Mesenchymal stem cell (in vitro differentiated cells and primary cell): Measurements from ENCODE around the gene JAG2.

Source experiments
- DNase-seq: peaks from one replicate; pipeline ENCODE4 v3.0.0-alpha.2; 2013
- H2AFZ ChIP-seq: one replicate; pipeline ENCODE4 v1.6.1; 2013; ENCODE audit warnings: low read depth, mild to moderate bottlenecking, control low read depth, inconsistent platforms, low read length, moderate library complexity
- H2AK5ac ChIP-seq: 2 replicates; pipeline ENCODE4 v1.6.1; 2013; ENCODE audit warnings: low read length, moderate library complexity, mild to moderate bottlenecking, inconsistent platforms; ENCODE audit not compliant: severe bottlenecking
- H2BK120ac ChIP-seq: one replicate; pipeline ENCODE4 v1.6.1; 2013; ENCODE audit warnings: low read depth, mild to moderate bottlenecking, inconsistent platforms, low read length, moderate library complexity
- H2BK12ac ChIP-seq, 2 experiments: one replicate each; pipeline ENCODE4 v1.6.1; 2013; ENCODE audit warnings: inconsistent platforms in 2 of 2, low read length in 2 of 2, mild to moderate bottlenecking in 2 of 2, moderate library complexity in 2 of 2, control low read depth in 1 of 2
- H2BK15ac ChIP-seq: one replicate; pipeline ENCODE4 v1.6.1; 2013; ENCODE audit warnings: mild to moderate bottlenecking, low read depth, inconsistent platforms; ENCODE audit not compliant: poor library complexity, severe bottlenecking
- H2BK5ac ChIP-seq: 2 replicates; pipeline ENCODE4 v1.6.1; 2013; ENCODE audit warnings: low read depth, mild to moderate bottlenecking, low read length, control low read depth, inconsistent platforms; ENCODE audit not compliant: poor library complexity, severe bottlenecking
- H3K14ac ChIP-seq, 2 experiments: one replicate each; pipeline ENCODE4 v1.6.1; 2013; ENCODE audit warnings: inconsistent platforms in 2 of 2, low read length in 2 of 2, control low read depth in 1 of 2, mild to moderate bottlenecking in 1 of 2, moderate library complexity in 1 of 2
- H3K18ac ChIP-seq, 2 experiments: one replicate each; pipeline ENCODE4 v1.6.1; 2013; ENCODE audit warnings: inconsistent platforms in 2 of 2, low read length in 2 of 2, control low read depth in 1 of 2, low read depth in 1 of 2, mild to moderate bottlenecking in 1 of 2
- H3K23ac ChIP-seq, 2 experiments: one replicate each; pipeline ENCODE4 v1.6.1; 2013; ENCODE audit warnings: inconsistent platforms in 2 of 2, low read length in 2 of 2, mild to moderate bottlenecking in 2 of 2, moderate library complexity in 2 of 2, control low read depth in 1 of 2
- H3K27ac ChIP-seq: 2 replicates; pipeline ENCODE4 v1.5.1; 2013; ENCODE audit warnings: mild to moderate bottlenecking, moderate library complexity, low read length, control low read depth, inconsistent platforms; ENCODE audit not compliant: poor library complexity, severe bottlenecking
- H3K27me3 ChIP-seq, 2 experiments: 2 replicates each; pipeline versions ENCODE4 v1.6.1 to v1.7.0; 2013; ENCODE audit warnings: low read length in 2 of 2, mild to moderate bottlenecking in 2 of 2, moderate library complexity in 2 of 2, control low read depth in 1 of 2, inconsistent platforms in 1 of 2; ENCODE audit not compliant: control insufficient read depth in 1 of 2, insufficient read depth in 1 of 2
- H3K36me3 ChIP-seq, 2 experiments: 2 replicates each; pipeline versions ENCODE4 v1.6.1 to v1.7.0; 2013; ENCODE audit warnings: low read length in 2 of 2, control low read depth in 1 of 2, inconsistent platforms in 1 of 2, low read depth in 1 of 2, mild to moderate bottlenecking in 1 of 2; ENCODE audit not compliant: insufficient read depth in 2 of 2, control insufficient read depth in 1 of 2
- H3K4ac ChIP-seq, 2 experiments: one replicate each; pipeline ENCODE4 v1.6.1; 2013; ENCODE audit warnings: inconsistent platforms in 2 of 2, low read length in 2 of 2, mild to moderate bottlenecking in 2 of 2, moderate library complexity in 2 of 2, control low read depth in 1 of 2, low read depth in 1 of 2
- H3K4me1 ChIP-seq: 2 replicates; pipeline ENCODE4 v1.6.1; 2013; ENCODE audit warnings: low read depth, low read length, control low read depth; ENCODE audit not compliant: control insufficient read depth, insufficient read depth
- H3K4me2 ChIP-seq: 2 replicates; pipeline ENCODE4 v1.6.1; 2013; ENCODE audit warnings: low read length, mild to moderate bottlenecking, inconsistent platforms; ENCODE audit not compliant: poor library complexity, severe bottlenecking
- H3K4me3 ChIP-seq, 2 experiments: 2 replicates each; pipeline versions ENCODE4 v1.5.1 to v1.7.0; 2013; ENCODE audit warnings: low read length in 2 of 2, mild to moderate bottlenecking in 2 of 2, control low read depth in 1 of 2, low read depth in 1 of 2; ENCODE audit not compliant: insufficient read depth in 1 of 2
- H3K79me1 ChIP-seq: replicated peaks from 2 replicates; pipeline ENCODE4 v1.6.1; 2013; ENCODE audit warnings: mild to moderate bottlenecking, control low read depth, low read length, inconsistent platforms; ENCODE audit not compliant: poor library complexity, severe bottlenecking
- H3K9ac ChIP-seq: 2 replicates; pipeline ENCODE4 v1.7.0; 2013; ENCODE audit warnings: mild to moderate bottlenecking, low read length, moderate library complexity
- H3K9me3 ChIP-seq: 2 replicates; pipeline ENCODE4 v1.7.0; 2013; ENCODE audit warnings: mild to moderate bottlenecking, low read length; ENCODE audit not compliant: control insufficient read depth
- H4K8ac ChIP-seq: one replicate; pipeline ENCODE4 v1.6.1; 2013; ENCODE audit warnings: inconsistent platforms, mild to moderate bottlenecking, low read length, moderate library complexity
- H4K91ac ChIP-seq: one replicate; pipeline ENCODE4 v1.6.1; 2013; ENCODE audit warnings: mild to moderate bottlenecking, low read length, inconsistent platforms
- WGBS: methylation state at CpG from one replicate; pipeline ENCODE4 v1.1.7; 2013; ENCODE audit warnings: mixed read lengths; 5-methylcytosine and 5-hydroxymethylcytosine counted together

Gene JAG2

GRCh38 chr14:105168093-105168420, 519 bp downstream of the JAG2 start:
- Histone ChIP-seq H3K9ac (no peak overlapping the region), H4K8ac (no peak overlapping the region), H4K91ac (no peak overlapping the region), H2BK120ac (no peak overlapping the region), H3K9me3 (no peaks in the 10 kb centered on the region), H3K23ac (peak overlapping the region in 1 of 2 experiments; percentile 80), H3K4me2 (peak overlapping the region; percentile 70), H3K14ac (peak overlapping the region in 1 of 2 experiments; percentile 66), H3K79me1 (no peaks in the 10 kb centered on the region), H2BK15ac (peak overlapping the region; percentile 35), H3K27me3 (peaks cover 55 to 57% of the 10 kb centered on the region in 2 experiments), H3K4me1 (peaks cover 31% of the 10 kb centered on the region), H3K27ac (no peak overlapping the region), H2BK5ac (no peak overlapping the region), H2BK12ac (no peak overlapping the region), H3K18ac (no peak overlapping the region), H3K4me3 (peak overlapping the region in 1 of 2 experiments; percentile 35), H3K4ac (no peak overlapping the region), H2AK5ac (no peak overlapping the region), H2AFZ (no peak overlapping the region), H3K36me3 (no peaks in the 10 kb centered on the region)
- no peak for DNase-seq
- WGBS: 0% methylated on average over 10 of the region's 46 CpGs

GRCh38 chr14:105167303-105168092, 1.1 kb downstream of the JAG2 start:
- WGBS: under 1% methylated on average over 40 of the region's 116 CpGs
- Histone ChIP-seq H2BK12ac (peak overlapping the region in 1 of 2 experiments; percentile 39), H3K9me3 (no peaks in the 10 kb centered on the region), H2BK5ac (no peak overlapping the region), H3K4me2 (peak overlapping the region; percentile 70), H4K8ac (no peak overlapping the region), H3K79me1 (no peaks in the 10 kb centered on the region), H3K4ac (no peak overlapping the region), H3K27me3 (peaks cover 52 to 58% of the 10 kb centered on the region in 2 experiments), H3K27ac (no peak overlapping the region), H2BK15ac (peak overlapping the region; percentile 35), H3K18ac (no peak overlapping the region), H3K4me1 (peaks cover 31% of the 10 kb centered on the region), H2BK120ac (no peak overlapping the region), H2AK5ac (no peak overlapping the region), H2AFZ (no peak overlapping the region), H3K23ac (peak overlapping the region in 1 of 2 experiments; percentile 80), H3K36me3 (no peaks in the 10 kb centered on the region), H4K91ac (peak overlapping the region; percentile 58), H3K4me3 (peak overlapping the region in 1 of 2 experiments; percentile 35), H3K9ac (no peak overlapping the region), H3K14ac (peak overlapping the region in 1 of 2 experiments; percentile 66)
- no peak for DNase-seq

GRCh38 chr14:105166571-105167302, 1.8 kb downstream of the JAG2 start:
- Histone ChIP-seq H2BK120ac (no peak overlapping the region), H3K79me1 (no peaks in the 10 kb centered on the region), H3K18ac (no peak overlapping the region), H3K27ac (no peak overlapping the region), H3K4ac (no peak overlapping the region), H2AFZ (no peak overlapping the region), H3K14ac (no peak overlapping the region), H3K9me3 (no peaks in the 10 kb centered on the region), H2BK5ac (no peak overlapping the region), H2AK5ac (no peak overlapping the region), H2BK15ac (no peak overlapping the region), H3K9ac (no peak overlapping the region), H3K4me3 (no peak overlapping the region), H3K4me2 (no peak overlapping the region), H3K36me3 (no peaks in the 10 kb centered on the region), H4K91ac (no peak overlapping the region), H2BK12ac (no peak overlapping the region), H3K23ac (no peak overlapping the region), H3K4me1 (peaks cover 31% of the 10 kb centered on the region), H4K8ac (no peak overlapping the region), H3K27me3 (peaks cover 51 to 61% of the 10 kb centered on the region in 2 experiments)
- no peak for DNase-seq
- WGBS: 83% methylated on average over 22 of the region's 22 CpGs

- no peak for DNase-seq
Observed at GRCh38 chr14:105165761-105166485, 2.7 kb downstream of the JAG2 start.

More at GRCh38 chr14:105165761-105166485, 2.7 kb downstream of the JAG2 start:
- Histone ChIP-seq H3K4me2 (no peak overlapping the region), H4K8ac (no peak overlapping the region), H3K27ac (no peak overlapping the region), H2BK12ac (no peak overlapping the region), H3K27me3 (peaks cover 46 to 52% of the 10 kb centered on the region in 2 experiments), H3K23ac (no peak overlapping the region), H3K79me1 (no peaks in the 10 kb centered on the region), H2BK15ac (no peak overlapping the region), H4K91ac (no peak overlapping the region), H2BK120ac (no peak overlapping the region), H3K9ac (no peak overlapping the region), H2BK5ac (no peak overlapping the region), H3K36me3 (no peaks in the 10 kb centered on the region), H3K4me3 (no peak overlapping the region), H3K18ac (no peak overlapping the region), H3K4me1 (peaks cover 26% of the 10 kb centered on the region), H2AK5ac (no peak overlapping the region), H3K4ac (no peak overlapping the region), H3K9me3 (no peaks in the 10 kb centered on the region), H2AFZ (no peak overlapping the region), H3K14ac (no peak overlapping the region)
- 93% methylated on average over 32 of the region's 32 CpGs for WGBS
